Trophoblast cell (in vitro differentiated cells and primary cell): Measurements from ENCODE around the gene ZMYM4.

Experiments
- DNase-seq, 2 donors: peaks; one replicate each; pipeline ENCODE4 v3.0.0-alpha.2; 2016
- H2AFZ ChIP-seq: 2 replicates; pipeline ENCODE4 v1.6.1; 2013; ENCODE audit warnings: low read length, moderate library complexity, mild to moderate bottlenecking; ENCODE audit not compliant: insufficient read depth, poor library complexity
- H2AK5ac ChIP-seq: 2 replicates; pipeline ENCODE4 v1.6.1; 2013; ENCODE audit warnings: mild to moderate bottlenecking, low read length
- H2BK120ac ChIP-seq: 2 replicates; pipeline ENCODE4 v1.6.1; 2013; ENCODE audit warnings: low read length, mild to moderate bottlenecking, moderate library complexity; ENCODE audit not compliant: insufficient read depth, poor library complexity
- H2BK12ac ChIP-seq: 2 replicates; pipeline ENCODE4 v1.6.1; 2013; ENCODE audit warnings: mild to moderate bottlenecking, low read length, moderate library complexity
- H2BK5ac ChIP-seq: 2 replicates; pipeline ENCODE4 v1.6.1; 2013; ENCODE audit warnings: low read length, low read depth, moderate library complexity, mild to moderate bottlenecking; ENCODE audit not compliant: poor library complexity
- H3K14ac ChIP-seq: 2 replicates; pipeline ENCODE4 v1.6.1; 2013; ENCODE audit warnings: mild to moderate bottlenecking, low read length
- H3K18ac ChIP-seq: 2 replicates; pipeline ENCODE4 v1.6.1; 2013; ENCODE audit warnings: mild to moderate bottlenecking, low read length
- H3K23ac ChIP-seq: 2 replicates; pipeline ENCODE4 v1.6.1; 2013; ENCODE audit warnings: low read length
- H3K27ac ChIP-seq: 2 replicates; pipeline ENCODE4 v1.5.1; 2013; ENCODE audit warnings: low read depth, mild to moderate bottlenecking, inconsistent platforms, low read length, moderate library complexity
- H3K27me3 ChIP-seq: 2 replicates; pipeline ENCODE4 v1.6.1; 2013; ENCODE audit warnings: inconsistent platforms, mild to moderate bottlenecking, low read length, moderate library complexity; ENCODE audit not compliant: insufficient read depth
- H3K36me3 ChIP-seq, 2 experiments: 1 replicate in 1 of 2; 2 replicates in 1 of 2; pipeline ENCODE4 v1.6.1; 2013; ENCODE audit warnings: low read length in 2 of 2, mild to moderate bottlenecking in 2 of 2, moderate library complexity in 1 of 2; ENCODE audit not compliant: insufficient read depth in 2 of 2, control insufficient read depth in 1 of 2
- H3K4ac ChIP-seq: 2 replicates; pipeline ENCODE4 v1.6.1; 2013; ENCODE audit warnings: low read depth, mild to moderate bottlenecking, low read length, moderate library complexity
- H3K4me1 ChIP-seq, 2 experiments: 1 replicate in 1 of 2; 2 replicates in 1 of 2; pipeline ENCODE4 v1.6.1; 2013; ENCODE audit warnings: low read length in 2 of 2, mild to moderate bottlenecking in 2 of 2, moderate library complexity in 1 of 2; ENCODE audit not compliant: insufficient read depth in 2 of 2, control insufficient read depth in 1 of 2
- H3K4me2 ChIP-seq: 2 replicates; pipeline ENCODE4 v1.6.1; 2013; ENCODE audit warnings: inconsistent platforms, mild to moderate bottlenecking, low read length, moderate library complexity
- H3K4me3 ChIP-seq: 2 replicates; pipeline ENCODE4 v1.5.1; 2013; ENCODE audit warnings: mild to moderate bottlenecking, low read depth, low read length, inconsistent platforms
- H3K79me1 ChIP-seq: one replicate; pipeline ENCODE4 v1.6.1; 2013; ENCODE audit warnings: low read length
- H3K79me2 ChIP-seq: 2 replicates; pipeline ENCODE4 v1.6.1; 2013; ENCODE audit warnings: low read length, mild to moderate bottlenecking; ENCODE audit not compliant: control insufficient read depth, insufficient read depth, poor library complexity
- H3K9ac ChIP-seq: 2 replicates; pipeline ENCODE4 v1.6.1; 2013; ENCODE audit warnings: mild to moderate bottlenecking, low read length
- H3K9me3 ChIP-seq: 2 replicates; pipeline ENCODE4 v1.6.1; 2013; ENCODE audit warnings: low read depth, mild to moderate bottlenecking, control low read depth, inconsistent platforms, low read length; ENCODE audit not compliant: insufficient read depth
- H4K12ac ChIP-seq: 2 replicates; pipeline ENCODE4 v1.6.1; 2013; ENCODE audit warnings: low read depth, mild to moderate bottlenecking, low read length, moderate library complexity
- H4K8ac ChIP-seq: 2 replicates; pipeline ENCODE4 v1.6.1; 2013; ENCODE audit warnings: low read depth, mild to moderate bottlenecking, low read length, moderate library complexity
- H4K91ac ChIP-seq: one replicate; pipeline ENCODE4 v1.6.1; 2013; ENCODE audit warnings: low read depth, mild to moderate bottlenecking, low read length, moderate library complexity
- WGBS: extraction: QIAGEN DNeasy Blood & Tissue Kit; methylation state at CpG from one replicate; pipeline ENCODE4 v1.1.7; 2013; ENCODE audit warnings: missing lambda C conversion rate; ENCODE audit not compliant: insufficient read length, insufficient coverage; ENCODE audit errors: extremely low coverage; 5-methylcytosine and 5-hydroxymethylcytosine counted together

Gene ZMYM4

DNA sequence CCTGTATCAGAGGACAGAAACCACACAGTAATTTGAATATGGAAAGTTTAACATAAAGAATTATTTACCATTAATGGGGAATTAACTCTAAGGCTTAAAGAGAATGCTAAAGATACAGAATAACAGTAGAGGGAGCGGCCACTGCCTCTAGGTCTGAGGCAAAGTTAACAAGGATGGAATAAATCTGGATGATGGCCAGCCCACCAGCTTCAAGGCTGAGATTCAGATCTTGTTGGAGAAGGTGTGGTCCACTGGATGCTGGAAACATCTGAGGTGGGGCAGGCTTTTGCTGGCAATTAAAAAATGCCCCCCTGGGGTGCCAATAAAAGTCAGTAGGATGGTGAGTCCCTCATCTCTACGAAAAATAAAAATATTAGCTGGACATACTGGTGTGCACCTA, 29.4 kb downstream of the ZMYM4 start:
- H3K79me1 ChIP-seq = no peaks in the 10 kb centered on the region
- H4K8ac ChIP-seq = no peak overlapping the region
- H3K27me3 ChIP-seq = no peaks in the 10 kb centered on the region
- no peak overlapping the region for H3K4me2 ChIP-seq
- WGBS = no CpG with 5 or more reads among the region's 2 CpGs
- no peak overlapping the region for H3K18ac ChIP-seq
- no peak overlapping the region for H3K4ac ChIP-seq
- no peak overlapping the region for H3K23ac ChIP-seq
- H3K14ac ChIP-seq = no peak overlapping the region
- no peaks in the 10 kb centered on the region for H3K79me2 ChIP-seq
- H2BK5ac ChIP-seq = no peak overlapping the region
- H3K27ac ChIP-seq = no peak overlapping the region
- H3K4me3 ChIP-seq = no peak overlapping the region
- no peak overlapping the region for H2AFZ ChIP-seq
- no peak overlapping the region for H2BK120ac ChIP-seq
- H2BK12ac ChIP-seq = no peak overlapping the region
- H3K9me3 ChIP-seq = no peaks in the 10 kb centered on the region
- no peak for DNase-seq
- no peaks in the 10 kb centered on the region for H3K4me1 ChIP-seq
- H4K12ac ChIP-seq = no peak overlapping the region
- H3K9ac ChIP-seq = no peak overlapping the region
- no peak overlapping the region for H2AK5ac ChIP-seq
- peaks cover 5 to 9% of the 10 kb centered on the region in 2 experiments for H3K36me3 ChIP-seq
- no peak overlapping the region for H4K91ac ChIP-seq

DNA sequence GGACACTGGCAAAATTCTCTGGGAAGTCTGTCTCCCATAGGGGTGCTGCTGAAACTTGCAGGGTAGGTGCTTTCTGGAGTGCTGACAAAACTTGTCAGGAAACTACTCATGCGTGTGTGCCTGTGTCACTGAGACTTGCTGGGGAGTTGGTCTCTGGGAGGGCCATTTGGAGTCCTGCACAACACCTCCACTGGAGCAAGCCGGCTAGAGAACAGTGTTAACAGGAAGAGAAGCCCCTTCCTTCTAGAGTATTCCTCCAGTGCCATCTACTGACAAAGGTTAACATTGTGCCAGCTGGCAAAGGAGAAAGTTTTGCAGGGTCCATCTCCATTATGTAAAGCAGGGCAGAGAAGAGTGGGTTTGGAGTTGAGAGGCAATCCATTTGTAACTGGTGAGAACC, 30.0 kb downstream of the ZMYM4 start:
- Histone ChIP-seq H4K91ac (no peak overlapping the region), H3K4me2 (no peak overlapping the region), H2BK120ac (no peak overlapping the region), H3K14ac (no peak overlapping the region), H3K4ac (no peak overlapping the region), H4K12ac (no peak overlapping the region), H3K18ac (no peak overlapping the region), H3K27ac (no peak overlapping the region), H2BK5ac (no peak overlapping the region), H2AK5ac (no peak overlapping the region), H3K4me1 (no peaks in the 10 kb centered on the region), H2AFZ (no peak overlapping the region), H3K36me3 (peaks cover 5 to 6% of the 10 kb centered on the region in 2 experiments), H3K23ac (no peak overlapping the region), H3K9me3 (no peaks in the 10 kb centered on the region), H3K79me1 (no peaks in the 10 kb centered on the region), H4K8ac (no peak overlapping the region), H3K79me2 (no peaks in the 10 kb centered on the region), H3K4me3 (no peak overlapping the region), H3K27me3 (no peaks in the 10 kb centered on the region), H2BK12ac (no peak overlapping the region), H3K9ac (no peak overlapping the region)
- no CpG with 5 or more reads among the region's 2 CpGs for WGBS
- DNase-seq = peak in 1 of 2 donors; percentile 42

- Histone ChIP-seq H3K9me3 (no peaks in the 10 kb centered on the region), H3K23ac (no peak overlapping the region), H3K14ac (no peak overlapping the region), H3K4me2 (no peak overlapping the region), H2AFZ (no peak overlapping the region), H3K36me3 (peaks cover 5 to 6% of the 10 kb centered on the region in 2 experiments), H3K18ac (no peak overlapping the region), H4K12ac (no peak overlapping the region), H2BK5ac (no peak overlapping the region), H3K4ac (no peak overlapping the region), H3K79me2 (no peaks in the 10 kb centered on the region), H3K9ac (no peak overlapping the region), H4K91ac (no peak overlapping the region), H2BK120ac (no peak overlapping the region), H3K27ac (no peak overlapping the region), H3K79me1 (no peaks in the 10 kb centered on the region), H3K27me3 (no peaks in the 10 kb centered on the region), H2BK12ac (no peak overlapping the region), H3K4me3 (no peak overlapping the region), H3K4me1 (no peaks in the 10 kb centered on the region), H2AK5ac (no peak overlapping the region), H4K8ac (no peak overlapping the region)
- DNase-seq = no peak
- no CpG with 5 or more reads among the region's 1 CpG for WGBS
Observed at GRCh38 chr1:35300376-35300775, 31.9 kb downstream of the ZMYM4 start.

DNA sequence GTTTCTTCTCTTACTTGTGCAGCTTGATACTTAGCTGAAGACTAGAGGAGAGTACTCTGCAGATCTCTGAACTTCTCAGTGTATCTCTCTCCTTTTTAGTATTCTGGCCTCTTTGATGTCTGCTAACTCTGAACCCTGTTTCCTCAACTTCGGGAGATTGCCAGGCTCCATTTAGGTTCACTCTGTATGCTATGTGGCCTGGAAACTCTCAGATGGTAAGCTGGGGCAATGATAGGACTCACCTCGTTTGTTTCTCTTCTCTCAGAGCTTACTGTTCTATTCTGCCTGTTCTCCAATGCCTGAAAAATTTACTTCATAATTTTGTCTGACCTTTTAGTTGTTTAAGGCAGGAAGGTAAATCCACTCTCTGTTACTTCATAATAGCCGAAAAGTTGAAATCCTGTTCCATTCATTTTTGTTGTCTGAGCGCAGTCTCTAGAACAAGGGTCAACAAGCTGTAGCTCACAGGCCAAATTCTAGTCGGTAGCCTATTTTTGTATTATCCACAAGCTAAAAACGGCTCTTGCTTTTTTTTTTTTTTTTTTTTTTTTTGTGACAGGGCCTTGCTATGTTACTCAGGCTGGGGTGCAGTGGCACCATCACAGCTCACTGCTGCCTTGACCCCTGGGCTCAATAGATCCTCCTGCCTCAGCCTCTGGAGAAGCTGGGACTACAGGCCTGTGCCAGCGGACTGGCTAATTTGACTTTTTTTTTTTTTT, 33.3 kb downstream of the ZMYM4 start:
- Histone ChIP-seq H2BK120ac (no peak overlapping the region), H2BK5ac (no peak overlapping the region), H3K18ac (no peak overlapping the region), H2BK12ac (no peak overlapping the region), H3K79me1 (no peaks in the 10 kb centered on the region), H3K79me2 (no peaks in the 10 kb centered on the region), H3K27ac (no peak overlapping the region), H3K4ac (no peak overlapping the region), H2AFZ (no peak overlapping the region), H3K23ac (no peak overlapping the region), H3K36me3 (peaks cover 5 to 6% of the 10 kb centered on the region in 2 experiments), H4K8ac (no peak overlapping the region), H3K4me3 (no peak overlapping the region), H3K14ac (no peak overlapping the region), H3K9ac (no peak overlapping the region), H3K4me1 (no peaks in the 10 kb centered on the region), H3K27me3 (no peaks in the 10 kb centered on the region), H3K4me2 (no peak overlapping the region), H2AK5ac (no peak overlapping the region), H4K91ac (no peak overlapping the region), H3K9me3 (no peaks in the 10 kb centered on the region), H4K12ac (no peak overlapping the region)
- no CpG with 5 or more reads among the region's 7 CpGs for WGBS
- DNase-seq = no peak
